Measurements from ENCODE around the gene TASL.
"Not testable (repeated sequence)": the region's sequence is repeated elsewhere in the genome, so short reads cannot be mapped to it uniquely, and the experiment has no call there.

TASL gene

DNA sequence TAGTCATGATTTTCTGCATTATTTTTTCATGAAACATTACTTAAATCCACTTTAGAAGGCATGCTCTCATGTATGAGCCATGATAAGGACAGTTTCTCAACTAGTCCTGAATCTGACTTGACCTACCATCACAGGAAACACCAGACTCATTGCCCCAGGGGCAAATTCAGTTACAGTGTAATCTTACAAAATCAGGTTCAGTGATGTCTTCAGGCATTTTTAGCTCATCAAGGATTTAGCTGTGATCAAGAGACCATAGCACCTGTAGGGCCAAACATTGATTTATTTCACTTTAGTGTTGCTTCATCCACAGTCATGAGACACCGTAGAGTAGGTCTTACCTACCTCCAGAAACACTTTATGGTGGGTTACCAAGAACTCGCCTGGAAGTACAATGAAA is 3.1 kb upstream of the TASL start:
- DNase-seq (ENCODE audit: insufficient read length, low spot score), result no peak
- TF ChIP-seq POLR2AphosphoS5 (IDR thresholded peaks at IDR 0.05; ENCODE audit: low read depth, low read length), result no peak
- TF ChIP-seq TAF1 (IDR thresholded peaks at IDR 0.05; ENCODE audit: low read depth, low read length), result no peak
- TF ChIP-seq SPI1 (IDR thresholded peaks at IDR 0.05; ENCODE audit: low read depth, low read length), result no peak
- no peak for TF ChIP-seq POLR2A (IDR thresholded peaks at IDR 0.05; ENCODE audit: low read depth, low read length)
- no peak for TF ChIP-seq PAX5 (IDR thresholded peaks at IDR 0.05; ENCODE audit: insufficient read depth, low read length, severe bottlenecking)
- FAIRE-seq, result no peak

DNA sequence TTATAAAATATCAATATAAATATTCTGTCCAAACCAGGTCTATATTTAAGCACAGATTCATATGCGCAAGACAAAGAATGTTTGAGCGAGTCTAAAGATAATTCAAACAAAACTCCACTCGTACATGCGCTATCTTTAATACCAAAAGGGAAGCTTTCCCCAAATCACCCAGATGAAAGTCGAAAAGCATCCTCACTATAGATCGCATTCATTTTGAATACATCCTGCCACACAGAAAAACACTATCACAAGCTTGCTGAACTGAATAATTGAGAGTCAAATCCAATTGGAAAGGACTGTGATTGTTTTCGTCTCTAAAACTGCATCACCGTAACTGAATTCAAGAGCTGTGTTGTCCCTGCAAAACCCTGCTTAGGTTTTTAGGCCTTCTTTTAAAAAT is 685 bp downstream of the TASL start:
- FAIRE-seq (peak; percentile 41), DNase-seq (ENCODE audit: insufficient read length, low spot score) (no peak)
- peak; percentile 54; the same call in 1 of the 2 replicates for TF ChIP-seq POLR2A (IDR thresholded peaks at IDR 0.05; ENCODE audit: low read depth, low read length)
- no peak for TF ChIP-seq PAX5 (IDR thresholded peaks at IDR 0.05; ENCODE audit: insufficient read depth, low read length, severe bottlenecking)
- TF ChIP-seq POLR2AphosphoS5 (IDR thresholded peaks at IDR 0.05; ENCODE audit: low read depth, low read length), result 0 out of 2 replicates have a peak, but pooled peaks have one; percentile 62
- TF ChIP-seq SPI1 (IDR thresholded peaks at IDR 0.05; ENCODE audit: low read depth, low read length), result no peak

DNA sequence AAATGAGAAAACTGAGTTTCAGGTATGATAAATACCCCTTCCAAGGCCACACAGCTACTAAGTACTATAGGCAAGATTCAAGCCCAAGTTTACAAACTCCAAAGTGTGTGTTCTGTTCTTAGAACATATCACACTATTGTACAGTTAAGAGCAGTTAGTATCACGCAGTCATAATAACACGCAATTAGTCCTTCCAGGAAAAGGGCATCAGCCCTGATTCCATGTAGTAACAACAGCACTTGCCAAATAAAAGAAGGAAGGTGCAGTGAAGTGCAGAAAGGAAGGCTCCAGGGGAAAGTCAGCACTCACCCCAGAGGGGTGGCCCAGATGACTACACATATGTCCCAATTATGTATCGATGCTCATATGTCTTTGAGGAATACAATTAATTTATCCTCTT is 4.4 kb downstream of the TASL start:
- peak; percentile 41 for FAIRE-seq
- TF ChIP-seq POLR2AphosphoS5 (IDR thresholded peaks at IDR 0.05; ENCODE audit: low read depth, low read length), result no peak
- no peak for TF ChIP-seq PAX5 (IDR thresholded peaks at IDR 0.05; ENCODE audit: insufficient read depth, low read length, severe bottlenecking)
- TF ChIP-seq SPI1 (IDR thresholded peaks at IDR 0.05; ENCODE audit: low read depth, low read length), result no peak
- no peak for TF ChIP-seq POU2F2 (IDR thresholded peaks at IDR 0.05; ENCODE audit: low read depth, low read length)
- TF ChIP-seq TAF1 (IDR thresholded peaks at IDR 0.05; ENCODE audit: low read depth, low read length), result no peak
- TF ChIP-seq POLR2A (IDR thresholded peaks at IDR 0.05; ENCODE audit: low read depth, low read length), result no peak

DNA sequence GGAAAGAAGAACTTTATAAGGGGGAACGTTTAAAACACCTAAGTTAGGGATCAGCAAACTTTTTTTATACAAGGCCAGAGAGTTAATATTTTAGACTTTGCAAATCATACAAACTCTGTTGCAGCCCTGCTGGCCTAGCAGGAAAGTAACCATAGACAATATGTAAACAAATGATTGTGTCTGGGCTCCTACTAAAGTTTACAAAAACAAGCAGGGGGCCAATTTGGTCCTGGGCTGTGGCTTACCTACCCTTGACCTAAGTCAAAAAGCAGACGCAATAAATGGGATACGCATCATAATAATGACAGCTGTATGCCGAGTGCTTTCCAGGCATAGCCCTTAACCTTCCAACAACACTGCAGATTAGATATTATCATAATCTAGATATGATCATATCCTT is 4.9 kb downstream of the TASL start:
- DNase-seq (ENCODE audit: insufficient read length, low spot score) (no peak), FAIRE-seq (no peak)
- TF ChIP-seq POLR2A (IDR thresholded peaks at IDR 0.05; ENCODE audit: low read depth, low read length) (no peak), POLR2AphosphoS5 (IDR thresholded peaks at IDR 0.05; ENCODE audit: low read depth, low read length) (no peak), PAX5 (IDR thresholded peaks at IDR 0.05; ENCODE audit: insufficient read depth, low read length, severe bottlenecking) (no peak), TAF1 (IDR thresholded peaks at IDR 0.05; ENCODE audit: low read depth, low read length) (no peak), POU2F2 (IDR thresholded peaks at IDR 0.05; ENCODE audit: low read depth, low read length) (no peak), SPI1 (IDR thresholded peaks at IDR 0.05; ENCODE audit: low read depth, low read length) (no peak)

More for the DNA sequence above, 4.4 kb downstream of the TASL start:
- no peak for DNase-seq (ENCODE audit: insufficient read length, low spot score)

DNA sequence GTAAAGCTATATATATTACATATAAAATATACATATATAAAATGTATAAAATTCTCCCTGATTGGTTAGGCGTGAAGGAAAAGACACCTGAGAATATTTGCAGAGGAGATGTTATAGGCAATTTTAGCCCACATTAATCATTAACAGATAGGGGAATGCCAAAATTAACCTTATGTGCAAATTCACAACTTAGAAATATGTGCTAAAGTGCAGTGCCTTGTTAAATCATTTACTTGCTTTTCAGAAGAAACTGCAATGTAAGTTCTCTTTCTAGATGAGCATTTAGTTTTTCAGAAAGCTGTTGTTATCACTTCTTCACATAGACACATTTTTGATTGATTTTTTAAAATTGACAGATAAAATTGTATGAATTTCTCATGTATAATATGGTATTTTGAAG is 5.6 kb downstream of the TASL start:
- DNase-seq (ENCODE audit: insufficient read length, low spot score) (no peak), FAIRE-seq (no peak)
- TF ChIP-seq POU2F2 (IDR thresholded peaks at IDR 0.05; ENCODE audit: low read depth, low read length) (no peak), POLR2AphosphoS5 (IDR thresholded peaks at IDR 0.05; ENCODE audit: low read depth, low read length) (no peak), PAX5 (IDR thresholded peaks at IDR 0.05; ENCODE audit: insufficient read depth, low read length, severe bottlenecking) (no peak), SPI1 (IDR thresholded peaks at IDR 0.05; ENCODE audit: low read depth, low read length) (no peak), POLR2A (IDR thresholded peaks at IDR 0.05; ENCODE audit: low read depth, low read length) (no peak), TAF1 (IDR thresholded peaks at IDR 0.05; ENCODE audit: low read depth, low read length) (no peak)

DNA sequence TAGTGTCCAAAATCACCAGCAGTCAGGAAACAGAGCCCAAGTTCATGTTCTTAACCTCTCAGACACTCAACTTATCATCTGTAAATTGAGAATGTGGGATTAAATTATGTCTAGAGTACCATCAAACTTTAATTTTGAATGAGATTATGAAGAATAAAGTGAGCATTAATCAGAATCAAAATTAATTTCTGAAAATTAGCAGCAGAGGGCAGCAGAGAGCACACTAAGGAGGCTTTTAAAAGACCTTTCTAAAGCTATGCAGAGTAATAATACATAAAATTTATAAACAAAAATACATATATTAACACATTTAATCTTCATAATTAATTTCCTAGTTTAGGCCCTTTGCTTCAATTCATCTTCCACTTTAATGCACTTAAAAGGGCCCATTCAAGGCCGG is 7.1 kb downstream of the TASL start:
- DNase-seq (ENCODE audit: insufficient read length, low spot score) (no peak), FAIRE-seq (no peak)
- TF ChIP-seq SPI1 (IDR thresholded peaks at IDR 0.05; ENCODE audit: low read depth, low read length) (no peak), POLR2AphosphoS5 (IDR thresholded peaks at IDR 0.05; ENCODE audit: low read depth, low read length) (no peak), PAX5 (IDR thresholded peaks at IDR 0.05; ENCODE audit: insufficient read depth, low read length, severe bottlenecking) (no peak), POLR2A (IDR thresholded peaks at IDR 0.05; ENCODE audit: low read depth, low read length) (no peak), TAF1 (IDR thresholded peaks at IDR 0.05; ENCODE audit: low read depth, low read length) (no peak), POU2F2 (IDR thresholded peaks at IDR 0.05; ENCODE audit: low read depth, low read length) (no peak)

DNA sequence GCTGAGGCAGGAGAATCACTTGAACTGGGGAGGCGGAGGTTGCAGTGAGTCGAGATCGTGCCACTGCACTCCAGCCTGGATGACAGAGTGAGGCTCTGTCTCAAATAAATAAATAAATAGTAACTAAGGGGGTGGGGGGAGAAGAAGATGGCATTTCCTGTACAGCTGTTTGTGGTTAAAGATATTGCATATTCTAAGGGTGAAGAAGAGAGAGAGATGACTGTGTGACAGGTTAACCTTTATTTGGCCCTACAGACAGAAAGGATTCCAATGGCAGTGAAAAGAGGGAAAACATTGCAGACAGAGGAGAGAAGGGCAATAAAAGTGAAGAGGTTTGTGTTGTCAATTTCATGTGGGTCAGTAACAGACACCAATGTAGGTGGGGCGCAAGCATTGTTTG is 9.4 kb downstream of the TASL start:
- no peak for DNase-seq (ENCODE audit: insufficient read length, low spot score)
- peak; percentile 86 for FAIRE-seq
- TF ChIP-seq POU2F2 (IDR thresholded peaks at IDR 0.05; ENCODE audit: low read depth, low read length), result no peak
- TF ChIP-seq POLR2A (IDR thresholded peaks at IDR 0.05; ENCODE audit: low read depth, low read length), result no peak
- TF ChIP-seq TAF1 (IDR thresholded peaks at IDR 0.05; ENCODE audit: low read depth, low read length), result no peak
- no peak for TF ChIP-seq PAX5 (IDR thresholded peaks at IDR 0.05; ENCODE audit: insufficient read depth, low read length, severe bottlenecking)
- TF ChIP-seq SPI1 (IDR thresholded peaks at IDR 0.05; ENCODE audit: low read depth, low read length), result no peak
- TF ChIP-seq POLR2AphosphoS5 (IDR thresholded peaks at IDR 0.05; ENCODE audit: low read depth, low read length), result no peak

DNA sequence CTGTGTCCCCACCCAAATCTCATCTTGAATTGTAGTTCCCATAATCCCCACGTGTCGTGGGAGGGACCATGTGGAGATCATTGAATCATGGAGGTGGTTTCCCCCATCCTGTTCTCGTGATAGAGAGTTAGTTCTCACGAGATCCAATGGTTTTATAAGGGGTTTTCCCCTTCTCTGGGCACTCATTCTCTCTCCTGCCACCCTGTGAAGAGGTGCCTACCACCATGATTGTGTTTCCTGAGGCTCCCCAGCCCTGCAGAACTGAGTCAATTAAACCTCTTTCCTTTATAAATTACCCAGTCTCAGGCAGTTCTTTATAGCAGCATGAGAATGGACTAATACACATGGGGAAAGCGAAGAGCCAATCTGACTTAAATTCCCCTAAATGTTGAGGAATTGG is 14.5 kb downstream of the TASL start:
- not testable (repeated sequence) for DNase-seq (ENCODE audit: insufficient read length, low spot score); FAIRE-seq

DNA sequence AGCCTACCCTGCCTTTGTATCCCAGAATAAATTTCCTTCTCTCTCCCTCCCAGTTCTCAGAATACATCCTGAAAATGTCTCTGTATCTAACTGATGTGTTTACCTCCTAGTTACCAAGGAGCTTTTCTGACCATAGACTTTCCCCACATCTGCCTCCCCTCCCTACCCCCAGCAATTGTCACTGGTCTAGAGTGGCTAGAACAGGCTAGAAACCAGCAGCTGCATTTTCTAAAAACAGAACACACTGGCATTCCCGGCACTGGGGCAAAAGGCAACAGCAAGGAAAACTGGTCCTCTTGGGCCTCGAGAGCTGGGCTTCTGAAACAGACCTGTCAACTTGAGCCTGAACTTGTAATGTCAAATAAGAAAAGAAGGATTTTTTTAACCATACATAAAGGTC is 16.4 kb downstream of the TASL start:
- DNase-seq (ENCODE audit: insufficient read length, low spot score), result no peak
- peak; percentile 82 for FAIRE-seq
- no peak for TF ChIP-seq POLR2AphosphoS5 (IDR thresholded peaks at IDR 0.05; ENCODE audit: low read depth, low read length)
- no peak for TF ChIP-seq TAF1 (IDR thresholded peaks at IDR 0.05; ENCODE audit: low read depth, low read length)
- TF ChIP-seq POLR2A (IDR thresholded peaks at IDR 0.05; ENCODE audit: low read depth, low read length), result no peak
- no peak for TF ChIP-seq POU2F2 (IDR thresholded peaks at IDR 0.05; ENCODE audit: low read depth, low read length)
- no peak for TF ChIP-seq PAX5 (IDR thresholded peaks at IDR 0.05; ENCODE audit: insufficient read depth, low read length, severe bottlenecking)
- no peak for TF ChIP-seq SPI1 (IDR thresholded peaks at IDR 0.05; ENCODE audit: low read depth, low read length)

DNA sequence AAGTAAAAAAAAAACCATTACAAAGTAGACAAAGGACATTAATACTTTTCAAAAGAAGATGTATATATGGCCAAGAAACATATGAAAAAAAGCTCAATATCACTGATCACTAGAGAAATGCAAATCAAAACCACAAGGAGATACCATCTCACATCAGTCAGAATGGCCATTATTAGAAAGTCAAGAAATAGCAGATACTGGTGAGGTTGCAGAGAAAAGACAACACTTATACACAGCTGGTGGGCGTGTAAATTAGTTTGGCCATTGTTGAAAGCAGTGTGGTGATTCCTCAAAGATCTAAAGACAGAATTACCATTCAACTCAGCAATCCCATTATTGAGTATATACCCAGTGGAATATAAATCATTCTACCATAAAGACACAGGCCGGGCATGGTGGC is 39.3 kb downstream of the TASL start:
- DNase-seq (ENCODE audit: insufficient read length, low spot score) (no peak), FAIRE-seq (peak; percentile 75)
- no peak for TF ChIP-seq PAX5 (IDR thresholded peaks at IDR 0.05; ENCODE audit: insufficient read depth, low read length, severe bottlenecking)
- no peak for TF ChIP-seq TAF1 (IDR thresholded peaks at IDR 0.05; ENCODE audit: low read depth, low read length)

DNA sequence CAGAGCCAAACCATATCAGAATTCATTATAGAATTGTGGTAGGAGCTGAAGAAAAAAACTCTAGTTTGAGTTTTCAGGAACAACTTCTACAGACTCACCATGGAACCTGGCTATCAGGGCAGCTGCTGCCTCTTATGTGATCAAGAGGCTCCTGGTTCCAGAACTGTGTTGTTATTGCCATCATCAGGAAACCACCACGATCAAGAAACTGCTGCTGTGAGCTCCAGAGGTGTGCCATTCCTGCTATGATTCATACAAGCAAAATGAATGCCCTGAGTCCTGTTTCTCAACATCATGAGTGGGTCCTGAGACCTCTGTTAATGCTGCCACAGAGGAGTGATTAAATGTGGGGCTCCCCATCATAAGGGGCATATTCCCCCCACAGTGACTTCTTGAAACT is 43.7 kb downstream of the TASL start:
- TF ChIP-seq PAX5 (IDR thresholded peaks at IDR 0.05; ENCODE audit: insufficient read depth, low read length, severe bottlenecking) (no peak), POLR2AphosphoS5 (IDR thresholded peaks at IDR 0.05; ENCODE audit: low read depth, low read length) (no peak), TAF1 (IDR thresholded peaks at IDR 0.05; ENCODE audit: low read depth, low read length) (no peak), POLR2A (IDR thresholded peaks at IDR 0.05; ENCODE audit: low read depth, low read length) (no peak), POU2F2 (IDR thresholded peaks at IDR 0.05; ENCODE audit: low read depth, low read length) (no peak), SPI1 (IDR thresholded peaks at IDR 0.05; ENCODE audit: low read depth, low read length) (no peak)
- DNase-seq (ENCODE audit: insufficient read length, low spot score) (no peak), FAIRE-seq (no peak)

All from GM12891 (cell line).